WERI-Rb-1 (cell line): ENCODE results near the gene CAMTA1.

Experiments used
- DNase-seq: peaks from one replicate; pipeline ENCODE4 v3.0.0-alpha.2; 2020
- H3K27ac ChIP-seq: fragments of 250-450 bp; sonication (Bioruptor Pico); 2 replicates; pipeline ENCODE4 v1.5.1; 2020; ENCODE audit warnings: mild to moderate bottlenecking, moderate library complexity
- H3K27me3 ChIP-seq: fragments of 250-450 bp; sonication (Bioruptor Pico); 2 replicates; pipeline ENCODE4 v1.5.1; 2021; ENCODE audit warnings: mild to moderate bottlenecking, low read depth, moderate library complexity; ENCODE audit not compliant: insufficient read depth, severe bottlenecking
- H3K36me3 ChIP-seq: fragments of 250-450 bp; sonication (Bioruptor Pico); 2 replicates; pipeline ENCODE4 v1.5.1; 2020; ENCODE audit warnings: mild to moderate bottlenecking, moderate library complexity
- H3K4me3 ChIP-seq: 2 replicates; pipeline ENCODE4 v1.5.1; 2011; ENCODE audit warnings: low read depth, mild to moderate bottlenecking, control low read depth, low read length
- H3K9me3 ChIP-seq: fragments of 250-450 bp; sonication (Bioruptor Pico); 2 replicates; pipeline ENCODE4 v1.5.1; 2021; ENCODE audit warnings: mild to moderate bottlenecking, moderate library complexity; ENCODE audit not compliant: severe bottlenecking
- TF ChIP-seq, protein P1 (sequence below): IDR thresholded peaks from 2 replicates; pipeline ENCODE4 v1.5.1; 2011; ENCODE audit warnings: low read depth, mild to moderate bottlenecking, control low read depth, inconsistent platforms, low read length

CAMTA1 gene

DNA sequence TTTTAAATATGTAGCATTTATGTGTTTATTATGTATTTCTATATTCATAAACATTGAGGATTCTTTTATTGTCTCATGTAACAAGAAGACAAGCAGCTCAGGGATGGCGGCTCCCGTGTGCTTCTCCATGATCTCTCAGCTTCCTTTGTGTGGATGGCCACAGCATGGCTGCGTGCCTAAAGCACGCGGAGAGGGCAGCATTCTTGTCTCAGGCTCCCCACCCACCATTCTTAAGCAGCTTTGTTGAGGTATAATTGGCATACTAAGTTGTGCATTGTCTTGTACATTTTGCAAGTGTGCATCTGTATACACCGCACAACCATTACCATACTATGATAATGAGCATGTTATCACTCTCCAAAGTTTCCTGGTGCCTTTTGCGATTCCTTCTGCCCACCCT lies 81.6 kb downstream of the CAMTA1 start:
- no peak for DNase-seq
- Histone ChIP-seq H3K27me3 (no peaks in the 10 kb centered on the region), H3K36me3 (peaks cover 5% of the 10 kb centered on the region), H3K9me3 (no peaks in the 10 kb centered on the region), H3K27ac (no peak overlapping the region), H3K4me3 (no peak overlapping the region)
- TF ChIP-seq, protein P1, sequence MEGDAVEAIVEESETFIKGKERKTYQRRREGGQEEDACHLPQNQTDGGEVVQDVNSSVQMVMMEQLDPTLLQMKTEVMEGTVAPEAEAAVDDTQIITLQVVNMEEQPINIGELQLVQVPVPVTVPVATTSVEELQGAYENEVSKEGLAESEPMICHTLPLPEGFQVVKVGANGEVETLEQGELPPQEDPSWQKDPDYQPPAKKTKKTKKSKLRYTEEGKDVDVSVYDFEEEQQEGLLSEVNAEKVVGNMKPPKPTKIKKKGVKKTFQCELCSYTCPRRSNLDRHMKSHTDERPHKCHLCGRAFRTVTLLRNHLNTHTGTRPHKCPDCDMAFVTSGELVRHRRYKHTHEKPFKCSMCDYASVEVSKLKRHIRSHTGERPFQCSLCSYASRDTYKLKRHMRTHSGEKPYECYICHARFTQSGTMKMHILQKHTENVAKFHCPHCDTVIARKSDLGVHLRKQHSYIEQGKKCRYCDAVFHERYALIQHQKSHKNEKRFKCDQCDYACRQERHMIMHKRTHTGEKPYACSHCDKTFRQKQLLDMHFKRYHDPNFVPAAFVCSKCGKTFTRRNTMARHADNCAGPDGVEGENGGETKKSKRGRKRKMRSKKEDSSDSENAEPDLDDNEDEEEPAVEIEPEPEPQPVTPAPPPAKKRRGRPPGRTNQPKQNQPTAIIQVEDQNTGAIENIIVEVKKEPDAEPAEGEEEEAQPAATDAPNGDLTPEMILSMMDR = no peak

DNA sequence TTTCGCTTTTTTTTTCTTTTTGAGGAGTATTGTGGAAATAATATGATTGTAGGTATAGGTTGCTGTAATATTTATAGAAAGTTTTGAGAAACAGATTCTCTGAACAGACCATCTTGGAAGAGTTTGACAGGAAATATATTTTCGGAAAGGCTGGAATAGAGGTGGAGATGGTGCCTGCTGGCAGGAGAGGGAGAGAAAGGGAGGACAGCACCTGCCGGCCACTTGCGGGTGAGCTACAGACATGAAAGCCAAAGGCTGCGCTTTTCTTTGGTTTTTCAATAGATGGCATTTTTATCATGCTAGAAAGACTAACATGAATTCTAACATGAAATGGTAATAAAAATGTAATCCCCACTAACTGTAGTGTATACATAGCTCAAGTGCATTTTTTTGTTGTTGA lies 82.1 kb downstream of the CAMTA1 start:
- H3K4me3 ChIP-seq = no peak overlapping the region
- no peak overlapping the region for H3K27ac ChIP-seq
- H3K36me3 ChIP-seq = peaks cover 5% of the 10 kb centered on the region
- DNase-seq = no peak
- H3K27me3 ChIP-seq = no peaks in the 10 kb centered on the region
- TF ChIP-seq, protein P1 = no peak
- H3K9me3 ChIP-seq = no peaks in the 10 kb centered on the region

- H3K9me3 ChIP-seq = no peaks in the 10 kb centered on the region
- H3K27ac ChIP-seq = no peak overlapping the region
- TF ChIP-seq, protein P1 = no peak
- no peak for DNase-seq
- H3K4me3 ChIP-seq = no peak overlapping the region
- H3K27me3 ChIP-seq = no peaks in the 10 kb centered on the region
- H3K36me3 ChIP-seq = peaks cover 5% of the 10 kb centered on the region
Measured at GRCh38 chr1:6867729-6868659, 82.7 kb downstream of the CAMTA1 start.

GRCh38 chr1:6868660-6869380 lies 83.6 kb downstream of the CAMTA1 start:
- Histone ChIP-seq H3K36me3 (peaks cover 5% of the 10 kb centered on the region), H3K4me3 (no peak overlapping the region), H3K27ac (no peak overlapping the region), H3K27me3 (no peaks in the 10 kb centered on the region), H3K9me3 (no peaks in the 10 kb centered on the region)
- no peak for DNase-seq
- TF ChIP-seq, protein P1 = no peak

DNA sequence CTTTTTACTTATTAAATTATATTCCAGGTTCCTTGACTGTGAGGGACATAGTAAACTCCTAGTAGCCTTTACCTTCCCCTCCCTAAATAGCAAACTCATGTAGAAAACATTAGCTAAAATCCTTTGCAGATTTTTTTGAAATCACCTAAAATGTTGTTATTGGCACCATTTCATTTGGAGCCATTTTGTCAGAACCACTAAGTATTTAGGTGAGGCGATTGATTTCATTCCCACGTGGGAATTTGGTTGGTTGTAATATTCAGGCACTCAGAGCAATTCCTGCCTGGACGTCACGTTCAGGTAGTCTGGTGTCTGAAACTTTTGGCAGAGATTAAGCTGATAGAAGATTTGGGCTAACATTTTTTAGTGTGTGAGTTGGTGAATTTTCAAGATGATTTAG lies 84.3 kb downstream of the CAMTA1 start:
- DNase-seq = no peak
- no peak overlapping the region for H3K27ac ChIP-seq
- no peaks in the 10 kb centered on the region for H3K27me3 ChIP-seq
- no peaks in the 10 kb centered on the region for H3K9me3 ChIP-seq
- TF ChIP-seq, protein P1 = no peak
- H3K4me3 ChIP-seq = no peak overlapping the region
- H3K36me3 ChIP-seq = peaks cover 6% of the 10 kb centered on the region
